Measurements from ENCODE around the gene AATK. TPM values are rescaled to one million over a fixed set of nuclear protein-coding genes. Genes with fewer than 3 reads are reported as not detected.

AATK gene
- total RNA-seq, 1 experiment from 2014 or later: 0.46 TPM

- Histone ChIP-seq H3K9me3 (ENCODE audit: insufficient read depth, low read depth) (no peaks in the 10 kb centered on the region), H3K4me1 (replicated peaks; ENCODE audit: insufficient read depth) (no peaks in the 10 kb centered on the region), H3F3A (ENCODE audit: insufficient read depth, low read depth) (no peaks in the 10 kb centered on the region), H3K4me3 (no peak overlapping the region), H3K27me3 (ENCODE audit: insufficient read depth, low read depth) (no peaks in the 10 kb centered on the region), H3K79me2 (ENCODE audit: low read depth) (no peaks in the 10 kb centered on the region), H2AFZ (no peak overlapping the region), H3K9me2 (ENCODE audit: insufficient read depth) (no peaks in the 10 kb centered on the region), H3K4me2 (no peak overlapping the region), H3K36me3 (ENCODE audit: low read depth) (no peaks in the 10 kb centered on the region), H3K27ac (no peak overlapping the region), H4K20me1 (ENCODE audit: insufficient read depth) (no peaks in the 10 kb centered on the region)
- TF ChIP-seq CTCF (conservative IDR thresholded peaks at IDR 0.05): no peak
- no TSS peak for BruUV-seq (replicated peaks)
- ChIA-PET CTCF (no interaction called here), POLR2A (ENCODE audit: unreplicated experiment) (no interaction called here)
- DNase-seq: no peak
- intact Hi-C loops (cut with micrococcal nuclease; ENCODE audit: unreplicated experiment): no loop called here
Observed at GRCh38 chr17:81206166-81206565, 40.1 kb upstream of the AATK start.

GRCh38 chr17:81204578-81204977 lies 38.6 kb upstream of the AATK start:
- no peak for DNase-seq
- no peaks in the 10 kb centered on the region for H3K36me3 ChIP-seq (ENCODE audit: low read depth)
- POLR2A ChIA-PET (ENCODE audit: unreplicated experiment): no interaction called here
- no peak for TF ChIP-seq EZH2 (IDR thresholded peaks at IDR 0.05; ENCODE audit: low read depth)
- no peak for TF ChIP-seq CTCF (conservative IDR thresholded peaks at IDR 0.05)
- CTCF ChIA-PET: no interaction called here
- H3K9me2 ChIP-seq (ENCODE audit: insufficient read depth): no peaks in the 10 kb centered on the region
- intact Hi-C loops (cut with micrococcal nuclease; ENCODE audit: unreplicated experiment): loop anchor here (5.0 kb wide), 1 partner anchor 62 kb away; no protein-coding TSS in a partner anchor
- H4K20me1 ChIP-seq (ENCODE audit: insufficient read depth): no peaks in the 10 kb centered on the region
- no peak overlapping the region for H3K4me2 ChIP-seq
- H3F3A ChIP-seq (ENCODE audit: insufficient read depth, low read depth): no peaks in the 10 kb centered on the region
- no peak overlapping the region for H3K27ac ChIP-seq
- H2AFZ ChIP-seq: no peak overlapping the region
- BruUV-seq (replicated peaks): no TSS peak
- no peaks in the 10 kb centered on the region for H3K4me1 ChIP-seq (replicated peaks; ENCODE audit: insufficient read depth)
- H3K4me3 ChIP-seq: no peak overlapping the region
- no peaks in the 10 kb centered on the region for H3K79me2 ChIP-seq (ENCODE audit: low read depth)
- no peaks in the 10 kb centered on the region for H3K27me3 ChIP-seq (ENCODE audit: insufficient read depth, low read depth)
- no peaks in the 10 kb centered on the region for H3K9me3 ChIP-seq (ENCODE audit: insufficient read depth, low read depth)

- Histone ChIP-seq H3K27ac (no peak overlapping the region), H3K9me2 (ENCODE audit: insufficient read depth) (no peaks in the 10 kb centered on the region), H3F3A (ENCODE audit: insufficient read depth, low read depth) (no peaks in the 10 kb centered on the region), H3K9me3 (ENCODE audit: insufficient read depth, low read depth) (no peaks in the 10 kb centered on the region), H3K79me2 (ENCODE audit: low read depth) (no peaks in the 10 kb centered on the region), H2AFZ (no peak overlapping the region), H4K20me1 (ENCODE audit: insufficient read depth) (no peaks in the 10 kb centered on the region), H3K4me3 (no peak overlapping the region), H3K27me3 (ENCODE audit: insufficient read depth, low read depth) (no peaks in the 10 kb centered on the region), H3K4me1 (replicated peaks; ENCODE audit: insufficient read depth) (no peaks in the 10 kb centered on the region), H3K36me3 (ENCODE audit: low read depth) (no peaks in the 10 kb centered on the region), H3K4me2 (no peak overlapping the region)
- ChIA-PET CTCF (no interaction called here), POLR2A (ENCODE audit: unreplicated experiment) (no interaction called here)
- no TSS peak for BruUV-seq (replicated peaks)
- TF ChIP-seq CTCF (conservative IDR thresholded peaks at IDR 0.05) (no peak), EZH2 (IDR thresholded peaks at IDR 0.05; ENCODE audit: low read depth) (no peak)
- no peak for DNase-seq
- intact Hi-C loops (cut with micrococcal nuclease; ENCODE audit: unreplicated experiment): loop anchor here (5.0 kb wide), 1 partner anchor 61 kb away; no protein-coding TSS in a partner anchor
Observed at GRCh38 chr17:81203136-81203535, 37.1 kb upstream of the AATK start.
